Sciatic nerve (tissue), 2 donors: ENCODE measurements around the gene ZFPL1. TPM values are rescaled to one million over a fixed set of nuclear protein-coding genes. Genes with fewer than 3 reads are reported as not detected.

Source experiments
- ATAC-seq: fragments of 200-7000 bp; cut with Tn5 transposase; one replicate; pipeline ENCODE4 v1.9.1; 2020; ENCODE audit warnings: mild to moderate bottlenecking, moderate library complexity
- DNase-seq: peaks from one replicate; pipeline ENCODE4 v3.0.0-alpha.2; 2020; ENCODE audit warnings: low spot score
- intact Hi-C: fragments of 100-400 bp; cut with DNase I; formaldehyde crosslinking; loops from one replicate; pipeline ENCODE4 v1.14.2; 2022
- microRNA-seq: library from miRNA; unstranded; fragments of <30 nt; microRNA quantifications from one replicate; pipeline ENCODE4 v1.2.0, GENCODE V29; 2020
- total RNA-seq: library from RNA; stranded (reverse); fragmentation: NEBNext Ultra II Directional; extraction: Animal tissue kit (Norgen Biotek cat#: 25700); gene quantifications from one replicate; pipeline ENCODE4 v1.2.1, GENCODE V29; 2021
- donor health status: DM: no; HTN: no; CAD: no.
- donor health status: DM: no; HTN: no; CAD: no.

The ZFPL1 gene
- total RNA-seq, 1 donor from 2014 or later: 32.9 TPM

GRCh38 chr11:65134240-65134951 is 50.4 kb downstream of the ZFPL1 start, which contains the start of gene SYVN1:
Gene SYVN1, minus strand, starts transcription at chr11:65134519. Its CDS starts 918 bp downstream, at chr11:65133601.
- ATAC-seq (peak; percentile 96), DNase-seq (peak; percentile 96)
- intact Hi-C loops: no loop called here

- intact Hi-C loops: no loop called here
- DNase-seq (peak; percentile 90), ATAC-seq (peak; percentile 94)
Observed at GRCh38 chr11:65134952-65135632, 51.1 kb downstream of the ZFPL1 start.

- intact Hi-C loops: no loop called here
- ATAC-seq: no peak
- DNase-seq: peak; percentile 51
Observed at GRCh38 chr11:65135633-65136145, 51.7 kb downstream of the ZFPL1 start.

- intact Hi-C loops: no loop called here
- DNase-seq (peak; percentile 34), ATAC-seq (no peak)
Observed at GRCh38 chr11:65136515-65137096, 52.6 kb downstream of the ZFPL1 start.

Small RNA genes lying within 50 kb of the gene (microRNA-seq; reads per million reads assigned to microRNA genes)
- not detected for gene MIR6751

Other genes with a start within 250 kb of the ZFPL1 start
- gene CDC42BPG, start 239.6 kb upstream of the ZFPL1 start, total RNA-seq: 0.58 TPM
- 64.5 TPM for gene EHD1, start 205.6 kb upstream of the ZFPL1 start, total RNA-seq
- 28.0 TPM for gene ATG2A, start 167.0 kb upstream of the ZFPL1 start, total RNA-seq
- 21.1 TPM for gene PPP2R5B, start 159.5 kb upstream of the ZFPL1 start, total RNA-seq
- not detected for gene GPHA2, start 148.3 kb upstream of the ZFPL1 start, total RNA-seq
- gene MAJIN, start 112.1 kb upstream of the ZFPL1 start, total RNA-seq: not detected
- 2.9 TPM for gene BATF2, start 87.3 kb upstream of the ZFPL1 start, total RNA-seq
- gene ARL2, start 70.1 kb upstream of the ZFPL1 start, total RNA-seq: 130 TPM
- gene SNX15, start 56.8 kb upstream of the ZFPL1 start, total RNA-seq: 34.4 TPM
- 4.9 TPM for gene SAC3D1, start 43.0 kb upstream of the ZFPL1 start, total RNA-seq
- 14.7 TPM for gene NAALADL1, start 25.7 kb upstream of the ZFPL1 start, total RNA-seq
- gene CDCA5, start 182 bp upstream of the ZFPL1 start, total RNA-seq: 0.71 TPM
- gene VPS51, start 12.0 kb downstream of the ZFPL1 start, total RNA-seq: 115 TPM
- 18.2 TPM for gene TM7SF2, start 27.6 kb downstream of the ZFPL1 start, total RNA-seq
- gene ZNHIT2, start 33.5 kb downstream of the ZFPL1 start, total RNA-seq: 6.8 TPM
- 722 TPM for gene FAU, start 37.9 kb downstream of the ZFPL1 start, total RNA-seq
- gene MRPL49, start 38.1 kb downstream of the ZFPL1 start, total RNA-seq: 32.1 TPM
- 75.9 TPM for gene SYVN1, start 50.3 kb downstream of the ZFPL1 start, total RNA-seq
- gene SPDYC, start 86.0 kb downstream of the ZFPL1 start, total RNA-seq: not detected
- 125 TPM for gene CAPN1, start 97.7 kb downstream of the ZFPL1 start, total RNA-seq
- 5.5 TPM for gene POLA2, start 177.7 kb downstream of the ZFPL1 start, total RNA-seq
- 34.7 TPM for gene CDC42EP2, start 230.6 kb downstream of the ZFPL1 start, total RNA-seq
- gene DPF2, start 249.6 kb downstream of the ZFPL1 start, total RNA-seq: 62.5 TPM